GM04503 (cell line): Measurements from ENCODE around the gene RRAGA.
"Not testable (repeated sequence)": the region's sequence is repeated elsewhere in the genome, so short reads cannot be mapped to it uniquely, and the experiment has no call there.

Source experiments
- DNase-seq: peaks from one replicate; pipeline ENCODE4 v3.0.0-alpha.2; 2012; ENCODE audit warnings: low read depth

Gene RRAGA

GRCh38 chr9:19087106-19088000, 38.1 kb downstream of the RRAGA start:
- no peak for DNase-seq

- not testable (repeated sequence) for DNase-seq
Measured at GRCh38 chr9:19097431-19097830, 48.2 kb downstream of the RRAGA start.
